ENCODE data around the gene DPP3.

Gene DPP3

DNA sequence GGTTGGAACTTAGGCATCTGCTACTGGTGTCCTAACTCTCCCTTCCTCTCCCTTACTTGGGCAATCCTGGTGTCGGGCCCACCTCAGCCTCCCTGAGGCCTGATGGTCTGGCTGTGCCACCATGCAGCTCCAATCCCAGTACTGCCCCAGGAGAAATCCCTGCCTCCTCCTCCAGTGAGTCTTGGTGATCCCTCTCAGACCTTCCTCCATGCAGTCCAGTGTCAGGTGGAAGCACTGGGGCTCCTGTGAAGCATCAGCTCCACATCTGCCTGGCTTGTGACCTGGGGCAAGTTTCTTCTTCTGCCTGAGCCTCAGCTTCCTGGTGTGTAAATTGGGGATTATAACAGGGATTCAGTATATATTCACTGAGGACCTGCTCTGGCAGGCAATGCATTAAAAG is 15.3 kb upstream of the DPP3 start:
- DNase-seq: no peak

- DNase-seq: no peak
These were observed 14.6 kb upstream of the DPP3 start for GRCh38 chr11:66465373-66466224.

DNA sequence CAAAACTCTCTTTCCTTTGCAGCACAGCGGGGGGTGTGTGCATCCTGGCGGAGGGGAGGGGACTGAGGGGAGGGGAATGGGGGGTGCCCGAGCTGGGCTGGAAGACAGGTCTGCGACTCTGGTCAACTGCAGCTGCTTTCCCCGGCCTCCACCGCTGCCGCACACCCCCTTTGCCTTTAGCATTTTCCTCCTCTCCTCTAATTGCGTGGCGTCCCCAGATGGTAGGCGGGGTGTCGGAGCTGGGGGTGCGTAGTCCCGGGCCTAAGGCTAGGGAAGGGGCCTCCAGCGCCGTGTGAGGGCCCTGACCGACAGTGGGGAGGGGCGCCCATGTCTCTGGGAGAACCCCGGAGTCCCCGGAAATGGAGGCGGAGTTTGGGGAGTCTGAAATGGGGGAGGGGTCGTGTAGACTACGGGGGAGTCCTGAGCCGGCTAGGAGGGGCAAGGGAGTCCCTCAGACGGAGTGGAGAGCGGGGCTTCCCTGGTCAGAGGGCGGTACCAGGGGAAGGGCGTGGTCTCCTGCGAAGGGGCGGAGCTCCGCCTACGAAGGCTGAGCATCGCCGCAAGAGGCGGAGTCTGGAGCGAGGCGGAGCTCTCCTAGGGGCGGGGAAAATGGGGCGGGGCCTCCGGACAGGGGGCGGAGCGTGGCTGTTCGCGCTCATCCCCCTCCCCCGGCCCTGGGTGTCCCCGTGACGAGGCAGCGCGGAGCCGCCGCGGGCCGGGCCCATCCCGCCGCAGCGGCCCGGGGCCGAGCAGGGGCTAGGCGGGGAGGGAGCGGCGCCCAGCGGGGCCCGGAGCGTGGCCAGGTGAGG is 13.8 kb upstream of the DPP3 start, which contains the start of gene PELI3:
PELI3 (plus strand) TSS at position 681 of the 809 bp plus-strand sequence. CDS start 1,224 bp downstream, outside the sequence.
- peak; percentile 94 for DNase-seq

DNA sequence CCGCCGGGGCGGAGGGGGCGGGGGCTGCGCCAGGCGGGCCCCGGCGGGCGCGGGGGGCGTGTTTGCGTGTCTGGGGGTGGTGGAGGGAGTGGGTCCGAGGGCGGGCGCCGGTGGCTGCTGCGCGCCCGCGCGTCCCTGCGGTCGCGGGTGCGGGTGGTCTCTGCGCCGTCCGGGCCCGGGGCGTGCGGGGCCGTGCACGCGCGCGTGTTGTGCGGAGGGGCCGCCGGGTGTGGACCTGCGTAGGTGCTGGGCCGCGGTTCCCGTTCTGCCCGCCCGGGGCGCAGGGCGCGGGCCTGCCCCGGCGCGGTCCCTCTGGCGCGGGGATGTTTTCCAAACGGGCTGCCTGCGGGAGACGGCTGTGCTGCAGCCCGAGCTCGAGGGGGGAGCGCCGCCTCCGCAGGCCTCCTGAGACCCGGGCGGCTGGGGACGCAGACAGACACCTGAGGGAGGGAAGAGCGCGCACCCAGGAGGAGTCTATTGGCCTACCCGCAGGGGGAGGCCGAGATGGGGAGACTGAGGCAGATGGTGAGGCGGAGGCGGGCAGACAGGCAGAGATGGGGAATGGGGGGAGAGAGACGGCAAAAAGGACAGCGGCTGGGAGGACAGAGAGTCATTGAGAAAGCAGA is 13.1 kb upstream of the DPP3 start:
- DNase-seq: peak; percentile 58

DNA sequence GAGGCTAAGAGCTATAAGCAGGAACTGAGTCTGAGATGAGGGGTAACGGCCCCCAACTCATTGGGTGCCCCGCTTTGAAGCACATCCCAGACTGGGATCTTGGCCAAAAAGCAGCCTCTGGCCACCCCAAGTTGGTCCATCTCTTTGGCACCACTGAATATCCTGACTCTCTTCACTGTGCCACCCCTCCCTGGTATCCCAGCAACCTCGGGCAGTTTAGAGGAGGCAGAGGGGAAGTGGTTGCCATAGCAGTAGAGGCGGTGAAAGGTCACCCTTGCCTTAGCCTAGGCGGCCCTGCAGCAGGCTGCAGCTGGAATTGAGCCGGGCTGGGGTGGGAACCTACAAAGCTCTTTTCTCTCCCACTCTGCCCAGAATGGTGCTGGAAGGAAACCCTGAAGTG is 12.5 kb upstream of the DPP3 start:
- peak; percentile 59 for DNase-seq

DNA sequence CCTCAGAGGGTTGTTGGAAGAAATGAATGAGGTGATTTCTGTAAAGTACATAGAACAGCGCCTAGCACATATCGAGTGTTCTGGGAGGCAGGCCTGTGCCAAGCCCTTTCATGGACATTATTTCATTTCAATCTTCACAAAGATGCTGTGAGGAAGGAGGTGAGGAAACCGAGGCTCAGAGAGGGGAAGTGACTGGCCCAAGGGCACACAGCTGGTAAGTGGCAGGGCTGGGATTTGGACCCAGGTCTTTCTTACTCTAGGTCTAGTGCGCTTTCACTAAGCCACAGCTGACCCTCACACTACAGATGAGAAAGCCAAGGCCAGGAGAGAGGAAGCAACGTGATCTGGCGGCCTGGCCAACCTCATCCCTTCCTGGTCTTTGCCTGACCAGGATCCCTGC is 11.5 kb upstream of the DPP3 start:
- no peak for DNase-seq

DNA sequence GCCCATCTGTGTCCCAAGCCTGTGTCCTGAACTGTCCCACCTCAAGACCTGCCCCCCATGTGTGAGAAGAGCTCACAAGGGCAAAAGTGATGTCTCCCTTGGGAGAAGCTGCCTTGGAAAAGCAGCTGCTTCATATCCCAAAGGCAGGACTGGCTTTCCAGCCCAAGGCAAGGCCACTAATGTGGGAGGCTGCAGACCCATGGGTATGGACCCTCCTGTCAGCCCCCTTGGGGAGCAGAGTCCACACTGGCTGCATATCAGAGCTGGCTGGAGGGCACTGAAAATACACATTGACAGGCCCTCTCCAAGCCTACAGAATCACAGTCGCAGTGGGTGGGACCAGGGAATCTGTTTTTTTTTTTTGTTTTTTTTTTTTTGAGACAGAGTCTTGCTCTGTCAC is 10.8 kb upstream of the DPP3 start:
- DNase-seq: no peak

- no peak for DNase-seq
These were observed 10.2 kb upstream of the DPP3 start for GRCh38 chr11:66470015-66470414.

GRCh38 chr11:66471142-66471541 is 9.1 kb upstream of the DPP3 start:
- no peak for DNase-seq

GRCh38 chr11:66472054-66472453 is 8.2 kb upstream of the DPP3 start:
- no peak for DNase-seq

DNA sequence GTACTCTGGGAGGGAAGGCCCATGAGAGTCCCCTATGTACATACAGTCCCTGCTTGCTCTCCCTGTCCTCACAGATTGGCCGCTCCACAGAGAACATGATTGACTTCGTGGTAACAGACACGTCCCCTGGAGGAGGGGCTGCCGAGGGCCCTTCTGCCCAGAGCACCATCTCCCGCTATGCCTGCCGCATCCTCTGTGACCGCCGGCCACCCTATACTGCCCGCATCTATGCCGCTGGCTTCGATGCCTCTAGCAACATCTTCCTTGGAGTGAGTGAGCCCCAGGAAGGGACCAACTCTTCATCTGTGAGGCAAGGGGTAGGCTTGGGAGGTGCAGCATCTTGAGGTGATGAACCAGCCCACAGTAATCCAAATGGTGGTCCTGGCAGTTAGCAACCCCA is 7.1 kb upstream of the DPP3 start:
- no peak for DNase-seq

GRCh38 chr11:66473608-66474515 is 6.4 kb upstream of the DPP3 start:
- no peak for DNase-seq

DNA sequence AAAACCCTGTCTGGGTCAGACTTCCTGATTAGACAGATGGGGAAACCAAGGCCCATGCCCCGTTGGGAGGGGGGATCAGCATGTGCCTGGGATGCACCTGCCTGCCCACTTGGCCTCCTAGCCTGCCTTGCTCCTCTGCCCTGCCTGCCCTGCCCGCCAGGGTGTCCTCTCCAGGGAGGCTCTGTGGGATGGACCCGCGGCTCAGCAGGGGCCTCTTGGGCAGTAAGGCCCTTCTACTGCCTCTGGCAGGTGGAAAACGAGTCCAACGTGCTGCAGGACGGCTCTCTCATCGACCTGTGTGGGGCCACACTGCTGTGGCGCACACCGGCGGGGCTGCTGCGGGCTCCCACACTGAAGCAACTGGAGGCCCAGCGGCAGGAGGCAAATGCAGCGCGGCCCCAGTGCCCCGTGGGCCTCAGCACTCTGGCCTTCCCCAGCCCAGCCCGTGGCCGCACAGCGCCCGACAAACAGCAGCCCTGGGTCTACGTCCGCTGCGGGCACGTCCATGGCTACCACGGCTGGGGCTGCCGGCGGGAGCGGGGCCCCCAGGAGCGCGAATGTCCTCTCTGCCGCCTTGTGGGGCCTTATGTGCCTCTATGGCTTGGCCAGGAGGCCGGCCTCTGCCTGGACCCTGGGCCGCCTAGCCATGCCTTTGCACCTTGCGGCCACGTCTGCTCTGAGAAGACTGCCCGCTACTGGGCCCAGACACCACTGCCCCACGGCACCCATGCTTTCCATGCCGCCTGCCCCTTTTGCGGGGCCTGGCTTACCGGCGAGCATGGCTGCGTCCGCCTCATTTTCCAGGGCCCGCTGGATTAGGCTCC is 4.7 kb upstream of the DPP3 start:
- no peak for DNase-seq

DNA sequence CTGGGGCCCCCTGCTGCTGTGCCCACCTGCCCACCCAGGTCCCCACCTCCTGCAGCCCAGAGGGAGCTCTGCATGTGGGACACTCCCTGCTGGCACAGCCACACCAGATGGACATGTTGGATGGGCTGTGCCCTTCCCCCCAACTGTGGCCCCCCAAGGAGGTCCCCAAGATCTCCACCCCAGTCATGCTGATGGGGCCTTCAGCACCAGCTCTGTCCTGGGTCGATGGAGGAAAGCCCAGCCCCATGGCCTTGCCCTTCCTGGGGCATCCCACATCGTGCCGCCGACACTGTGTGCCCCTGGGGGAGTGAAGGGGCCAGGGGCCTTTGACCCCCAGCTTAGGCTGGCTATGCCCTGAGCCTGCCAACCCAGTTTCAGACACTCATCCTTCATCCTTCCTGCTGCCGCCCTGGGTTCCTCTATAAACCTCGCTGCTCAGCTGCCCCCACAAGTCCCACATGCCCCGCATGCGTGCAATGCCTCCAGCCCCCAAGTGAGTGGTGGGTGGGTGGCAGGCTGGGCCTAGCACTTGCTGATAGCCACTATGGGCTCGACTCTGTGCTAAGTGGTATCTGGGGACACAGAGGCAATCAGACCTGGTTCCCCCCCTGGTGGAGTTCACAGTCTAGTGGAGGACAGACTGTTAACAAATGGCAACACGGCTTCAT is 3.9 kb upstream of the DPP3 start:
- no peak for DNase-seq

DNA sequence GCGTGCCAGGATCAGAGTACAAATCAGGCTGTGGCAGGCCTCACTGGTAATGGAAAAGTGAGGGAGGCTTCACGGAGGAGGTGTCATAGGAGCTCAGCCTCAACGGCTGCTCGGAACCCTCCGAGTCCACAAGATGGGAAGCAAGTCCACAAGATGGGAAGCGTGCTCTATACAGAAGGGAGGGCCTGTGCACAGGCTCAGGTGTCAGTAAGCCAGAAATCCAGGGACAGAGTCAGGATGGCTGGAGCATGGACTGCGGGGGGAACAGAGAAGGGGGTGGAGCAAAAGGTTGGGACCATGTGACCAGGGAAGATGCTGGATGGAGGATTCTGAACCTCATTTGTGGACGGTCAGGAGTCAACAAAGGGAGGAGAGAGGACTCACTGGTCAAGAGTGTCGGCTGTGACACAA is 3.4 kb upstream of the DPP3 start:
- DNase-seq: no peak

- no peak for DNase-seq
These were observed 2.7 kb upstream of the DPP3 start for GRCh38 chr11:66477263-66478201.

DNA sequence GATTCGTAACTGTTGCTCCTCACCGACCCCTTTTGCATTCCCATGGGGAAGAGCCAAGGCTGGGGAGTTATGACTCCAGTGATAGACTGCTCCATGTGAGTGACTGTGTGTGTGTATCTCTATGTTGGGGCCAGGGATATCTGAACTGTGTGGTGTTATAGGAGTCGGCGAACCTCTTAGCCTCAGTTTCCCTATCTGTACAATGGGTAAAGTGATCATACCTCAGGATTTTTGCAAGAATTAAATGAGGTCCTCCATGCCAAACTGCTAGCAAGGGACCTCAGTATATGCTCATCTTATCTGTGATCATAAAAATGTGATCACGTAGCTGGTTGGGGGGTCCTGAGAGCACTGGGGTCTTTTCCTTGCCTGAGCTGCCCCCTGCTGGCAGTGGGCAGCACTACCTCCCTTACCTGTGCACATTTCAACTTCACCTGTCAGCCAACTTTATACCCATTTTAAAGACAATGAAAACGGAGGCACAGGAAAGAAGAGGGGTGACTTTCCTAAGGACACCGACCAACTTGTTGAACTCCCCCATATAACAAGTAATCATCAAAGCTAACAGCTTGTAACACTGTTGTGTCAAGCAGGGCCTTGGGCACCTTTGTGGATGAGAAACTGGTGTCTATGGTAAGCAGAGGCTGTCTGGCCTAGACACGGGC is 1.4 kb upstream of the DPP3 start:
- peak; percentile 34 for DNase-seq

DNA sequence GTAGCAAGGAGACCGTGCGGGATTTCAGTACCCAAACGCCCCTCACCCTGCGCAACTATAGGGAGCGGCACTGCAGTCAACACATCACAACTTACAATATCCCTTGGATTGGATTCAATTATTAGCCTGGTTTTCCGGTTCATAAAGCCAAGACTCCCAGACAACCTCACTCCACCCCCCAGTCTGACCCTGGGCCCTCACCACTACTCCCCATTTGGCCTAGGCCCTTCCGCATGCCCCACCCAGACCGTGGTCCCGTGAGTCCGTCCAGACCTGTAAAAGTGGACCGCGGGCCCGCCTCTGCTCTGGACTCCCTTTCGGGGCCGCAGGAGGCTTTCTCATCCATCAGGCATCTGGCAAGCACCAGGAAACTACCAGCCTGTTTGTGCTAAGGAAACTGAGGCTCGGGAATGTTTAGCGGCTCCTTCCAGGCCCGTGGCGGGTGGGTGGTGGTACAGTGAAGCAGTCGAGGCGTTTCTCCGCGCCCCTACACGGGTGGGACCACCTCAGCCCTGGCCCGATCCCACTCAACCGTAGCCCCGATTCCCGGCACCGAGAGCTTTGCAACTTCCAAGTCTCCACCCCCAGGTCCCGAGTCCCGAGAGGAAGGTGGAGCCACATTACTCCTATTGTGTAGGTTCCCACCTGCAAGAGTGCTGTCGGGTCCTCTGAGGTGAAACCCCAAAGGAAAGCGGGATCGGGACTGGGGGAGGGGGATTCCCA is 679 bp upstream of the DPP3 start:
- no peak for DNase-seq

All from CD4-positive, alpha-beta T cell treated with Interleukin-15 for 1 hour (primary cell).